Measurements from ENCODE around the gene ZNF236.

Gene ZNF236

GRCh38 chr18:76821356-76821874, 942 bp upstream of the ZNF236 start:
- peak overlapping the region; percentile 90 for H3K4me3 ChIP-seq (ENCODE audit: low read depth, low read length)

DNA sequence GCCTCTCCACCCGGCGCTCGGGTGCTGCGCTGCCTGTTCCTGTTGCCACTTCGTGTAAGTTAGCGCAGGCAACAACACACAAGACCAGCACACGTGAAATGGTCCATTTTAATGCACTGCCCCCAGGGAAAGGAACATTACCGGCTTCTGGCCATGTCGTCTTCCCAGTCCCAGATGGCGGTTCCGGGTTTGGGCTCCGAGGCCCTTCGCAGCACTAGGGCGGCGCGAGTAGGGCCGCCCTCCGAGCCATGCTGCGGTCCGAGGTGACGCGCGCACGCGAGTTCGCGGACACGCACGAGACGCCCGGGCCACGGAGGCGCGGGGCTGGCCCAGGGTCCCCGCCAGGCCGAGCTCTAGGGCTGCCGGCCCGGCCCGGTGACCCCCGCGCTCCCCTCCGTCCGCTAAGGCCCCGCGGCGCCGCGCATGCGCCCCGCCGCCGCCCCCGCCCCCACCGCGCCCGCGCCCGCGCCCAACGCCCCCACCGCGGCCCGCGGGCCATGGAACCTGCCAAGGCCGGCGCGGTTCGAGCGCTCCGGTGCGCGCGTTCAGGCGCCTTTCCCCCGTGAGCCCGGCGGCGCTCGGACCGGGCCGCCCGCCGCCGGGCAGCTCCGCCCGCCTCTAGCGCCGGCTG, 367 bp upstream of the ZNF236 start:
- peak overlapping the region; percentile 90 for H3K4me3 ChIP-seq (ENCODE audit: low read depth, low read length)

DNA sequence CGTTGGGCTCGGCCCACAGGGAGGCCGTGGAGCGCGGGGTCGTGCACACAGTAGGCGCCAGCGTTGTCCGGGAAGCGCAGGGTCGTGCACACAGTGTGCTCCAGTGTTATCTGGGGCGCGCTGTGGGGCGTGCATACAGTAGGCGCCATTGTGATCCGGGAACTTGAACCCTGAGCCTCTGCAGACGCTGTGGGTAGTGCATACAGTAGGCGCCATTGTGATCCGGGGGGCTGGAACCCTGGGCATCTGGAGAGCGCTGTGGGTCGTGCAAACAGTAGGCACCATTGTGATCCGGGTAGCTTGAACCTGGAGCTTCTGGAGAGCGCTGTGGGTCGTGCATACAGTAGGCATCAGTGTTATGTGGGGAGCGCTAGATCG, 793 bp downstream of the ZNF236 start:
- peak overlapping the region; percentile 72 for H3K4me3 ChIP-seq (ENCODE audit: low read depth, low read length)

GRCh38 chr18:76823587-76824011, 1.2 kb downstream of the ZNF236 start:
- peak overlapping the region; percentile 72 for H3K4me3 ChIP-seq (ENCODE audit: low read depth, low read length)

DNA sequence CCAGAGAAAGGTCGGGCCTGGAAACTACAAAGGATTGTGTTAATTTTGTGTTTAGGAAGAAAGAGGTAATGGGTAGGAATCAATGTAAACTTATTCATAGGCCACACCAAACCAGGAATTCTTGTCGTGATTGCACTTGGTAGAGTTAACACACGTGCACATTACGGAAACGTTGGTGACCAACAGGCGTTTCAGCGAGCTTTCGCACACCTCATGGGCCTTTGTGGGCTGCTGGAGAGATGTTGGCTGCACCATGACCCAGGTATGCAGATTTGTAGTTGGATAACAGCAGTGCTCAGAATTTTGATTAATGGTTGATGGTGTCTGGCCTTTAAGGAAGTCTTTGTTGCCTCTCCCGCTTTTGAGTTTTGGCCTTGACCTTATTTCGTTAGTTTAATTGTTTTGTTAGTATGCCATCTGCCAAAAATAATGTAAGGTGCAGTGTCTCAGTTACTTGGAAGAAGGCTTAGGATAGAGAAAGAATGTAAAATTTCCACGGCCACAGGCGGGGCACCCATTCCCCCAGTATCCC, 1.9 kb downstream of the ZNF236 start:
- H3K4me3 ChIP-seq (ENCODE audit: low read depth, low read length) = peak overlapping the region; percentile 72

- no peak overlapping the region for H3K4me3 ChIP-seq (ENCODE audit: low read depth, low read length)
Observed at GRCh38 chr18:76824754-76825153, 2.4 kb downstream of the ZNF236 start.

DNA sequence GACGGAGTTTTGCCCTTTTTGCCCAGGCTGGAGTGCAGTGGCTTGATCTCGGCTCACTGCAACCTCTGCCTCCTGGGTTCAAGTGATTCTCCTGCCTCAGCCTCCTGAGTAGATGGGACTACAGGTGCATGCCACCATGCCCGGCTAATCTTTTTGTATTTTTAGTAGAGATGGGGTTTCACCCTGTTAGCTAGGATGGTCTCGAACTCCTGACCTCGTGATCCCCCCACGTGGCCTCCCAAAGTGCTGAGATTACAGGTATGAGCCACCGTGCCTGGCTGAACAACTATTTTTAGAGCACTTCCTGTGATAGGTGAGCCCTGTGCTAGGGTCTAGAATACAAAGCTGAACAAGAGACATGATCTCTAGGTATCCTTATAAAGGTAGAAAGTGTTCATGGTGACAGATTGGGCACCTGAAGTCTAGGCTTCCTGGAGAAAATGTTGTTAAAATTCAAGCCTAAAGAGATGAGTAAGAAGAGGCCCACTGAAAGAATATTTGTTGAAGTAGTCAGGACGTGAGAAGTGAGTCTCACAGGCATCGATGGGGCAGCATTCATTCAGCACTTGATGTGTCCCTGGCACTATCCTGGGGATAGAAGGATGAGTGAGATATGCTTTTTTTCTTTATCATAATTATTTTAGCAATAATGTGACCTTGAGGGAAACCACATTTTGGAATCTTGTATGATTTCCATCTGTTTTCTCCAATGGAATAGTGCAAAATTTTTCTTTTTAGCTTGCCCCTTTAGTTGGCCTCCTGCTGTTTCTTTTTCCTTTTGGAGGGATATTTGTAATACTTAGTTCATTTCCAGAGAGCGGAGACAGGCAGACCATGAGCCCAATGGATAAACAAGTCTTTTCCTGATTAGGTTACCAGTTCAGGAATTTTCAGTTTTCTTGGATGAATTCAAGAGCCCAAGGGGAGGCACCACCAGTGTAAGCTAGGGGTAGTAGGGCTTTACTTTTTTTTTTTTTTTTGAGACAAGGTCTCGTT, 5.1 kb downstream of the ZNF236 start:
- no peak overlapping the region for H3K4me3 ChIP-seq (ENCODE audit: low read depth, low read length)

- no peak overlapping the region for H3K4me3 ChIP-seq (ENCODE audit: low read depth, low read length)
Observed at GRCh38 chr18:76834379-76834778, 12.0 kb downstream of the ZNF236 start.

- no peak overlapping the region for H3K4me3 ChIP-seq (ENCODE audit: low read depth, low read length)
Observed at GRCh38 chr18:76835380-76835779, 13.0 kb downstream of the ZNF236 start.

DNA sequence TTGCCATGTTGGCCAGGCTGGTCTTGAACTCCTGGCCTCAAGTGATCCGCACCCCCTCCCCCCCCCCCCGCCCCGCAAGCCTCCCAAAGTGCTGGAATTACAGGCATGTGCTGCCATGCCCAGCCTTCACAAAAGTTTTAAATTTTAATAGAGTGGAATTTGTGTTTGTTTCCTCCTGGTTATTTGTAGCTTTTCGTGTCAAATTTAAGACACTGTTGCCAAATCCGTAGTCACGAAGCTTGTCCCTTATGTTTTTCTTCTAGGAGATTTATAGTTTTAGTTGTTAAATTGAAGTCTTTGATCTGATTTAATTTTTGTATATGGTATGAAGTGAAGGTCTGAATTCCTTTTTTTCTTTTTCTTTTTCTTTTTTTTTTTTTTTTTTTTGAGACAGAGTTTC, 14.7 kb downstream of the ZNF236 start:
- no peak overlapping the region for H3K4me3 ChIP-seq (ENCODE audit: low read depth, low read length)

DNA sequence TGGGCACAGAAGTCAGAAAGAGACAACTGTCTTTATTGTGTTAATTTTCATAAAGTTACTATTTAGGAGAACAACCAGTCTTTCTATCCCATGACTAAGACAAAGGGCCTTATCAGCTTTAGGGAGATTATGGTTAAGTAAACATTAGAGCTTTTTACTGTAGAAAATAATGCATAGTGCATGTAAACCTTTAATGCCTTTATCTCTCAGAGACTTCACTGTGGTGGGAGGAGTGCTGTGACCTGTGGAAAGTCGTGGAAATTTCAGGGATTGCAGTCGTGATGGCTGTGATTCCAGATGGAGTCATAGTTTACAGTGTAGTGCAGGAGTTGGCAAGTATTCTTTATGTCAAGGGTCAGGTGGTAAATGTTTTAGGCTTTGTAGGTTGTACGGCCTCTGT, 15.8 kb downstream of the ZNF236 start:
- no peak overlapping the region for H3K4me3 ChIP-seq (ENCODE audit: low read depth, low read length)

- H3K4me3 ChIP-seq (ENCODE audit: low read depth, low read length) = no peak overlapping the region
Observed at GRCh38 chr18:76839086-76839794, 16.9 kb downstream of the ZNF236 start.

GRCh38 chr18:76842837-76843530, 20.6 kb downstream of the ZNF236 start:
- H3K4me3 ChIP-seq (ENCODE audit: low read depth, low read length) = no peak overlapping the region

DNA sequence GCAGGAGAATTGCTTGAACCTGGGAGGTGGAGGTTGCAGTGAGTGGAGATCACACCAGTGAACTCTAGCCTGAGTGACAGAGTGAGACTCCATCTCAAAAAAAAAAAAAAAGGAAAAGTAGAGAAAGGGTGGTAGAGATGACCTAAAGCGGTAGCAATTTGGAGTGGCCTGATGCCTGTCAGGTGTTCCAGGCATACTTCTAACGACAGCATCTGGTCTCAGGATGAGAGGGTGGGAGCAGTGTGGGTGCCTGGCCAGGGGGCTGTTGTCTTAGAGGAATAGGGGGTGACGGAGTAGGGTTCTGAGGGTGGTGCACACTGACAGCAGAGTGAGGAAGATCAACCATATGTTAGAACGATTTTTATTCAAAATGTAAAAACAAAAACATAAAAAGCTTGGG, 21.8 kb downstream of the ZNF236 start:
- H3K4me3 ChIP-seq (ENCODE audit: low read depth, low read length) = no peak overlapping the region

DNA sequence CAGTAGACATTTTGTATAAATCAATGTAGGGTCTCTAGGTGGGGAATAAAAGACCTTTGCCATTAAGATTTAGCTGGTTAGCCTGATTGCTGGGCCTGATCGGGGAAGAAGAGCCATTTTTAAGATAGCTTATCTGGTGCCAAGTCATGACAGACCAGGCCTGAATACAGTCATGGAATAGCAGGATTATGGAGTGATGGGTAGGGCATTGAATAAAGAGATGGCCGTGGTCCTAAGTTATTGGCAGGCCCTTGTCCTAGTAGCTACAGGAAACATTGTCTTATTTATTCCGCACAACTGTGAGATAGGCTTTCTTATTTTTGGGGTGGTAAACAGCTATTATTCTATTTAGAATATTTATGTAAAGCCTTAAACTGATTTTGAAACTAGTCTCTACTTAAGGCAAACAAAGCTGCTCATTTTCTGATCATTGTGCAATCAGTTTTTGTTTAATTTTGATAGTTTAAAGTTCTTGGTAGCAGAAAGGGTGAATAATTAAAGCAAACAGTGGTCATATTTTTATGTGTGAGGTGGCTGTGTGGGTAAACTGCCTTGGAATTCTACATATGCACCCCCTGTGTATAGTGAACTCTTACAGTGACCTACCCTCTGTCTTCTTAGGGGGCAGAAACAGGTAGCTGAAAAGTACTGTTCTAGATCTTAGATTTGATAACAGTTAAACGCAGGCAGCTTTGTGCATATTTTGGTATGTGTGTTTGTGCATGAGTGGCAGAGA, 22.6 kb downstream of the ZNF236 start:
- H3K4me3 ChIP-seq (ENCODE audit: low read depth, low read length) = no peak overlapping the region

DNA sequence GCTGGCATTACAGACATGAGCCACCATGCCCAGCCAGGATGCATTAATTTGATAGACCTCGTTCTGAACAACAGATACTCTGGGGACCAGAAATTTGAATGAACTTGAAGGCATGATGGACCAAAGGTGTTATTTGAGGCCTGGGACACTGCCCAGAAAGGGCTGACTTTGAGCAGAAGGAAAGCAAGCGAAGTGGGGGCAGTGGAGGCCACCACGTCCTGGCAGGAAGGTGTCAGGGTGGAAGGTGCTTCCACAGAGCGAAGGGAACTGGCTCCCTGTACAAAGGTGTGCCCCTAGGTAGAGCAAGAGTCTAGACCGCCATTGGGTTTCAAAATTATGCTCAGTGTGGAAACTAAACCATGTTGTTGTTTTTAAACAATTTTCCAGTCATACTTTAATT, 23.9 kb downstream of the ZNF236 start:
- H3K4me3 ChIP-seq (ENCODE audit: low read depth, low read length) = no peak overlapping the region

DNA sequence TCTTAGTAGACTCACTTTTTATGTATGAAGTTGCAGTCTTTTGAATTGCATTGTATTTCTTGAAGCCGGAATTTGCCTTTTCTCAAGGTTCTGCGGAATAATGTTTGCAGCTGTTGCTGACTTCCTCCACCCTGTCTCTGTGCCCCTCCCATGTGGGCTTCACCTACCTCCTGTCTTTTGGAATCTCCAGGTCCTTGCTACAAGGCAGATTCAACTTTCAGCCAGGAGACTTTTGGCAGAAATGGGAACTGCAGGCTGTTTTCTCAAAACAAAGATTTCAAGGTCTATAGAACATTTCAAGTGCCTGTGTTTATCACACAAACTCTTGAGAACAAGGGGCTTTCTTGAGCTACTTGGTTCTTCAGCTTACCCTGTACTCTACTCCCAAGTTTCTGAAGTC, 25.6 kb downstream of the ZNF236 start:
- H3K4me3 ChIP-seq (ENCODE audit: low read depth, low read length) = no peak overlapping the region

GRCh38 chr18:76850112-76850511, 27.8 kb downstream of the ZNF236 start:
- H3K4me3 ChIP-seq (ENCODE audit: low read depth, low read length) = no peak overlapping the region

- H3K4me3 ChIP-seq (ENCODE audit: low read depth, low read length) = no peak overlapping the region
Observed at GRCh38 chr18:76855594-76855993, 33.2 kb downstream of the ZNF236 start.

- no peak overlapping the region for H3K4me3 ChIP-seq (ENCODE audit: low read depth, low read length)
Observed at GRCh38 chr18:76857476-76857875, 35.1 kb downstream of the ZNF236 start.

Measured in iPS-11a (cell line).